Endodermal cell (in vitro differentiated cells): Measurements from ENCODE around the gene COTL1. TPM values are rescaled to one million over a fixed set of nuclear protein-coding genes. Genes with fewer than 3 reads are reported as not detected.

ENCODE experiments used
- DNase-seq: peaks from one replicate; pipeline ENCODE4 v3.0.0-alpha.2; 2017
- H3K27ac ChIP-seq: 2 replicates; pipeline ENCODE4 v1.5.1; 2013; ENCODE audit warnings: mild to moderate bottlenecking, low read depth, low read length, moderate library complexity
- H3K27me3 ChIP-seq: 2 replicates; pipeline ENCODE4 v1.6.1; 2013; ENCODE audit warnings: mild to moderate bottlenecking, low read length, moderate library complexity; ENCODE audit not compliant: insufficient read depth, control insufficient read depth, poor library complexity, severe bottlenecking
- H3K36me3 ChIP-seq: 2 replicates; pipeline ENCODE4 v1.7.0; 2013; ENCODE audit warnings: mild to moderate bottlenecking, low read length, moderate library complexity; ENCODE audit not compliant: control insufficient read depth, insufficient read depth
- H3K4me1 ChIP-seq: one replicate; pipeline ENCODE4 v1.7.0; 2013; ENCODE audit warnings: low read length; ENCODE audit not compliant: control insufficient read depth, insufficient read depth
- H3K4me3 ChIP-seq: 2 replicates; pipeline ENCODE4 v1.5.1; 2013; ENCODE audit warnings: mild to moderate bottlenecking, low read length, moderate library complexity
- H3K9ac ChIP-seq: 2 replicates; pipeline ENCODE4 v1.6.1; 2013; ENCODE audit warnings: mild to moderate bottlenecking, low read length, moderate library complexity; ENCODE audit not compliant: poor library complexity, severe bottlenecking; ENCODE audit errors: extremely low read depth
- H3K9me3 ChIP-seq: 2 replicates; pipeline ENCODE4 v1.6.1; 2013; ENCODE audit warnings: mild to moderate bottlenecking, low read length, moderate library complexity; ENCODE audit not compliant: control insufficient read depth
- H3K27ac Mint-ChIP-seq: 2 replicates; pipeline ENCODE4 v1.8.0; 2020; ENCODE audit warnings: mixed read lengths
- H3K27me3 Mint-ChIP-seq: 2 replicates; pipeline ENCODE4 v1.8.0; 2021; ENCODE audit warnings: mild to moderate bottlenecking, mixed read lengths; ENCODE audit not compliant: insufficient read depth
- H3K36me3 Mint-ChIP-seq: 2 replicates; pipeline ENCODE4 v1.8.0; 2020; ENCODE audit warnings: low read depth, mixed read lengths
- H3K4me1 Mint-ChIP-seq: 2 replicates; pipeline ENCODE4 v1.8.0; 2020; ENCODE audit warnings: mixed read lengths
- H3K4me3 Mint-ChIP-seq: 2 replicates; pipeline ENCODE4 v1.8.0; 2020; ENCODE audit warnings: mild to moderate bottlenecking, moderate library complexity, mixed read lengths
- H3K9me3 Mint-ChIP-seq: 2 replicates; pipeline ENCODE4 v1.8.0; 2020; ENCODE audit warnings: mild to moderate bottlenecking, mixed read lengths
- CTCF ChIP-seq: fragments of 200-600 bp; sonication (generic); conservative IDR thresholded peaks from 2 replicates; pipeline ENCODE4 v1.5.0; 2021; ENCODE audit warnings: antibody characterized with exemption, mild to moderate bottlenecking
- WGBS, 2 experiments: methylation state at CpG; one replicate each; pipeline versions ENCODE4 v1.1.5 to v1.1.7; 2013; ENCODE audit warnings: missing lambda C conversion rate in 2 of 2, mixed read lengths in 1 of 2; ENCODE audit not compliant: insufficient coverage in 1 of 2, insufficient read length in 1 of 2; 5-methylcytosine and 5-hydroxymethylcytosine counted together
- total RNA-seq, 2 donors: library from RNA; stranded (reverse); fragmentation: NEBNext Ultra II Directional in 1 of 2; extraction: Animal tissue kit (Norgen Biotek cat#: 25700) in 1 of 2; gene quantifications; 2 replicates in 1 of 2; 3 replicates in 1 of 2; pipeline ENCODE4 v1.2.1, GENCODE V29; 2021

COTL1 gene
- total RNA-seq, 2 donors from 2014 or later: 33.4 to 34.9 TPM

- H3K9me3 Mint-ChIP-seq: peaks cover 18% of the 10 kb centered on the region
- 79 to 95% methylated on average over 3 to 5 of the region's 5 CpGs for WGBS, 2 experiments
Observed at GRCh38 chr16:84530590-84530989, 87.3 kb downstream of the COTL1 start.

GRCh38 chr16:84529607-84530006 is 88.3 kb downstream of the COTL1 start:
- H3K36me3 ChIP-seq: no peaks in the 10 kb centered on the region
- no peaks in the 10 kb centered on the region for H3K27me3 ChIP-seq
- Mint-ChIP-seq H3K36me3 (no peaks in the 10 kb centered on the region), H3K9me3 (peaks cover 18% of the 10 kb centered on the region), H3K4me3 (no peak overlapping the region), H3K4me1 (peaks cover 16% of the 10 kb centered on the region), H3K27ac (no peak overlapping the region), H3K27me3 (peaks cover 3% of the 10 kb centered on the region)
- DNase-seq: no peak
- H3K9ac ChIP-seq: no peak overlapping the region
- H3K4me3 ChIP-seq: no peak overlapping the region
- no peak overlapping the region for H3K27ac ChIP-seq
- WGBS, 2 experiments: 95 to 97% methylated on average over 3 of the region's 3 CpGs
- H3K9me3 ChIP-seq: peaks cover 11% of the 10 kb centered on the region
- no peak for TF ChIP-seq CTCF
- H3K4me1 ChIP-seq: peaks cover 4% of the 10 kb centered on the region

More at GRCh38 chr16:84530590-84530989, 87.3 kb downstream of the COTL1 start:
- Histone ChIP-seq H3K9me3 (peaks cover 11% of the 10 kb centered on the region), H3K27me3 (no peaks in the 10 kb centered on the region), H3K4me1 (peaks cover 8% of the 10 kb centered on the region), H3K27ac (no peak overlapping the region), H3K36me3 (no peaks in the 10 kb centered on the region), H3K9ac (no peak overlapping the region), H3K4me3 (no peak overlapping the region)
- TF ChIP-seq CTCF: no peak
- H3K4me1 Mint-ChIP-seq: peaks cover 20% of the 10 kb centered on the region
- no peak overlapping the region for H3K4me3 Mint-ChIP-seq
- no peak for DNase-seq
- H3K36me3 Mint-ChIP-seq: no peaks in the 10 kb centered on the region
- H3K27me3 Mint-ChIP-seq: peaks cover 3% of the 10 kb centered on the region
- no peak overlapping the region for H3K27ac Mint-ChIP-seq

DNA sequence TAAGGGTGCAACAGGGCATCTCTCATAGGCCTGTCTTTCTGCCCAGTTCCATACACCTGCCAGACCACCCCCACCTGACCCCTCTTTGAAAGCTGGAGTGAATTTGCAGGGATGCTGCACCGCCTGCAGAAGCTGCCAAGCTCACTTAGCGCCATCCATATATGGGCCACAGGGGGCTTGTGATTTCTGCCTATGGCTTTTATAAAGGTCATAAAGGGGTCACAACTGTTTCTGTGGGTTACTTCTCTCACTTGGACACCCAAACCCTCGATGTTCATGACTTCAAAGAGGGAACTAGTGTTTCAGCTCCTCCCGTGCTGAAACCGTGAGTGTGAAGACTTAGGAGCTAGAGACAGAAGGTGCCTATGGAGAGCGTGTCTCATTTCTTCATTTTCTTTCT is 89.6 kb downstream of the COTL1 start:
- H3K36me3 ChIP-seq: no peaks in the 10 kb centered on the region
- no peak overlapping the region for H3K27ac ChIP-seq
- Mint-ChIP-seq H3K27me3 (peaks cover 3% of the 10 kb centered on the region), H3K36me3 (no peaks in the 10 kb centered on the region), H3K27ac (no peak overlapping the region), H3K4me3 (no peak overlapping the region), H3K4me1 (peaks cover 16% of the 10 kb centered on the region), H3K9me3 (peaks cover 18% of the 10 kb centered on the region)
- no peak for DNase-seq
- peaks cover 4% of the 10 kb centered on the region for H3K4me1 ChIP-seq
- TF ChIP-seq CTCF: no peak
- WGBS, 2 experiments: 94 to 97% methylated on average over 5 to 6 of the region's 6 CpGs
- peaks cover 11% of the 10 kb centered on the region for H3K9me3 ChIP-seq
- no peak overlapping the region for H3K4me3 ChIP-seq
- no peaks in the 10 kb centered on the region for H3K27me3 ChIP-seq
- no peak overlapping the region for H3K9ac ChIP-seq
